ENCODE data around the gene SLC25A22.

DNA sequence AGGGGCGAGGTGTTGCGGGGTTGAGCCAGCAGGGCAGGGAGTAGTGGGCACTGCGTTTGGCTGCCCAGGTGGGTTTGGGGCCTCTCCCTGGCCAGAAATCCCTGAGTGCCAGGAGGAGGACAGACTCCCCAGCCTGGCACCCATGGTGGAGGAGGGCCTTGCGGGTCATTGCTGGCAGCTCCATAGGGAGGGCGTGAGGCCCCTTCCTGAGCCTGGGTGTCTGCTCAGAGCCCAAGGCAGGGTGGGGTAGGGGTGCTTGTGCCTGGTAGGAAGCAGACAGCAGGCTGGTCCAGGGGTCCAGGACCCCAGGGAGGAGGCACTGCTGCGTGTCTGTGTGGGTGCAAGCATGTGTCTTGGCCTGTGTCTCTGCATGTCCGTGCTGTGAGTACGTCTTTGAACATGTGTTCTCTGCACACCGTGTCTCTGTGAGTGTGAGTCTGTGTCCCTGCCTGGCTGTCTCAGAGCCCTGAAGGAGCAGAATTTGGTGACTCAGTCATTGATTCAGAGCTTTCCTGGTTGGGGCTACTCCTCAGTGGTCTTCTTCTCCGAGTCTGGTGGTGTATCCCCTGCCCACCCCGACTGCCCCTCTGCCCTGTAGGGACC lies 48.5 kb upstream of the SLC25A22 start:
- TF ChIP-seq, protein P1, sequence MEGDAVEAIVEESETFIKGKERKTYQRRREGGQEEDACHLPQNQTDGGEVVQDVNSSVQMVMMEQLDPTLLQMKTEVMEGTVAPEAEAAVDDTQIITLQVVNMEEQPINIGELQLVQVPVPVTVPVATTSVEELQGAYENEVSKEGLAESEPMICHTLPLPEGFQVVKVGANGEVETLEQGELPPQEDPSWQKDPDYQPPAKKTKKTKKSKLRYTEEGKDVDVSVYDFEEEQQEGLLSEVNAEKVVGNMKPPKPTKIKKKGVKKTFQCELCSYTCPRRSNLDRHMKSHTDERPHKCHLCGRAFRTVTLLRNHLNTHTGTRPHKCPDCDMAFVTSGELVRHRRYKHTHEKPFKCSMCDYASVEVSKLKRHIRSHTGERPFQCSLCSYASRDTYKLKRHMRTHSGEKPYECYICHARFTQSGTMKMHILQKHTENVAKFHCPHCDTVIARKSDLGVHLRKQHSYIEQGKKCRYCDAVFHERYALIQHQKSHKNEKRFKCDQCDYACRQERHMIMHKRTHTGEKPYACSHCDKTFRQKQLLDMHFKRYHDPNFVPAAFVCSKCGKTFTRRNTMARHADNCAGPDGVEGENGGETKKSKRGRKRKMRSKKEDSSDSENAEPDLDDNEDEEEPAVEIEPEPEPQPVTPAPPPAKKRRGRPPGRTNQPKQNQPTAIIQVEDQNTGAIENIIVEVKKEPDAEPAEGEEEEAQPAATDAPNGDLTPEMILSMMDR (IDR thresholded peaks at IDR 0.05): no peak
- no peak for TF ChIP-seq NFIC (IDR thresholded peaks at IDR 0.05; ENCODE audit: borderline replicate concordance)
- TF ChIP-seq RFX5 (IDR thresholded peaks at IDR 0.05; ENCODE audit: low read length): no peak
- TF ChIP-seq, protein P2, sequence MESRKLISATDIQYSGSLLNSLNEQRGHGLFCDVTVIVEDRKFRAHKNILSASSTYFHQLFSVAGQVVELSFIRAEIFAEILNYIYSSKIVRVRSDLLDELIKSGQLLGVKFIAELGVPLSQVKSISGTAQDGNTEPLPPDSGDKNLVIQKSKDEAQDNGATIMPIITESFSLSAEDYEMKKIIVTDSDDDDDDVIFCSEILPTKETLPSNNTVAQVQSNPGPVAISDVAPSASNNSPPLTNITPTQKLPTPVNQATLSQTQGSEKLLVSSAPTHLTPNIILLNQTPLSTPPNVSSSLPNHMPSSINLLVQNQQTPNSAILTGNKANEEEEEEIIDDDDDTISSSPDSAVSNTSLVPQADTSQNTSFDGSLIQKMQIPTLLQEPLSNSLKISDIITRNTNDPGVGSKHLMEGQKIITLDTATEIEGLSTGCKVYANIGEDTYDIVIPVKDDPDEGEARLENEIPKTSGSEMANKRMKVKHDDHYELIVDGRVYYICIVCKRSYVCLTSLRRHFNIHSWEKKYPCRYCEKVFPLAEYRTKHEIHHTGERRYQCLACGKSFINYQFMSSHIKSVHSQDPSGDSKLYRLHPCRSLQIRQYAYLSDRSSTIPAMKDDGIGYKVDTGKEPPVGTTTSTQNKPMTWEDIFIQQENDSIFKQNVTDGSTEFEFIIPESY (IDR thresholded peaks at IDR 0.05; ENCODE audit: borderline replicate concordance, low read depth): no peak
- TF ChIP-seq TAF1 (IDR thresholded peaks at IDR 0.05; ENCODE audit: borderline replicate concordance, low read depth, low read length): no peak
- no peak for TF ChIP-seq YY1 (IDR thresholded peaks at IDR 0.05; ENCODE audit: low read depth)
- TF ChIP-seq FOXM1 (IDR thresholded peaks at IDR 0.05; ENCODE audit: low read depth): no peak
- TF ChIP-seq EZH2phosphoT487 (IDR thresholded peaks at IDR 0.05; ENCODE audit: borderline replicate concordance, low read depth): no peak
- no peak for TF ChIP-seq MXI1 (IDR thresholded peaks at IDR 0.05; ENCODE audit: low read depth, low read length)
- TF ChIP-seq, protein P3, sequence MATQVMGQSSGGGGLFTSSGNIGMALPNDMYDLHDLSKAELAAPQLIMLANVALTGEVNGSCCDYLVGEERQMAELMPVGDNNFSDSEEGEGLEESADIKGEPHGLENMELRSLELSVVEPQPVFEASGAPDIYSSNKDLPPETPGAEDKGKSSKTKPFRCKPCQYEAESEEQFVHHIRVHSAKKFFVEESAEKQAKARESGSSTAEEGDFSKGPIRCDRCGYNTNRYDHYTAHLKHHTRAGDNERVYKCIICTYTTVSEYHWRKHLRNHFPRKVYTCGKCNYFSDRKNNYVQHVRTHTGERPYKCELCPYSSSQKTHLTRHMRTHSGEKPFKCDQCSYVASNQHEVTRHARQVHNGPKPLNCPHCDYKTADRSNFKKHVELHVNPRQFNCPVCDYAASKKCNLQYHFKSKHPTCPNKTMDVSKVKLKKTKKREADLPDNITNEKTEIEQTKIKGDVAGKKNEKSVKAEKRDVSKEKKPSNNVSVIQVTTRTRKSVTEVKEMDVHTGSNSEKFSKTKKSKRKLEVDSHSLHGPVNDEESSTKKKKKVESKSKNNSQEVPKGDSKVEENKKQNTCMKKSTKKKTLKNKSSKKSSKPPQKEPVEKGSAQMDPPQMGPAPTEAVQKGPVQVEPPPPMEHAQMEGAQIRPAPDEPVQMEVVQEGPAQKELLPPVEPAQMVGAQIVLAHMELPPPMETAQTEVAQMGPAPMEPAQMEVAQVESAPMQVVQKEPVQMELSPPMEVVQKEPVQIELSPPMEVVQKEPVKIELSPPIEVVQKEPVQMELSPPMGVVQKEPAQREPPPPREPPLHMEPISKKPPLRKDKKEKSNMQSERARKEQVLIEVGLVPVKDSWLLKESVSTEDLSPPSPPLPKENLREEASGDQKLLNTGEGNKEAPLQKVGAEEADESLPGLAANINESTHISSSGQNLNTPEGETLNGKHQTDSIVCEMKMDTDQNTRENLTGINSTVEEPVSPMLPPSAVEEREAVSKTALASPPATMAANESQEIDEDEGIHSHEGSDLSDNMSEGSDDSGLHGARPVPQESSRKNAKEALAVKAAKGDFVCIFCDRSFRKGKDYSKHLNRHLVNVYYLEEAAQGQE (IDR thresholded peaks at IDR 0.05; ENCODE audit: low read depth, low read length): no peak
- TF ChIP-seq, protein P4, sequence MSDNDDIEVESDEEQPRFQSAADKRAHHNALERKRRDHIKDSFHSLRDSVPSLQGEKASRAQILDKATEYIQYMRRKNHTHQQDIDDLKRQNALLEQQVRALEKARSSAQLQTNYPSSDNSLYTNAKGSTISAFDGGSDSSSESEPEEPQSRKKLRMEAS (IDR thresholded peaks at IDR 0.05; ENCODE audit: low read depth): no peak
